IMR-90 (cell line): ENCODE data around the gene TXNDC9. TPM values are rescaled to one million over a fixed set of nuclear protein-coding genes. Genes with fewer than 3 reads are reported as not detected.
A peak's percentile ranks its signal among the peaks of the same experiment; 100 is the strongest.
"Not testable (repeated sequence)": the region's sequence is repeated elsewhere in the genome, so short reads cannot be mapped to it uniquely, and the experiment has no call there.

Experiments used
- ATAC-seq: fragments of 200-7000 bp; cut with Tn5 transposase; 2 replicates; pipeline ENCODE4 v1.9.1; 2020; ENCODE audit warnings: low read depth, mild to moderate bottlenecking, moderate library complexity
- BruUV-seq: library from RNA; stranded (reverse); fragments of 400-500 nt; replicated peaks from 2 replicates; lab custom pipeline; 2021; lab: Mats Ljungman, UMichigan
- CTCF ChIA-PET: fragments of 300-600 bp; formaldehyde crosslinking; extraction: SDS; loops from one replicate; lab custom pipeline; 2021; ENCODE audit warnings: antibody characterized with exemption; lab: Yijun Ruan, JAX
- POLR2A ChIA-PET: fragments of 300-600 bp; sonication (Branson Sonifier 250); formaldehyde crosslinking; loops from one replicate; lab custom pipeline; 2022; ENCODE audit warnings: antibody characterized with exemption; ENCODE audit not compliant: unreplicated experiment; lab: Charles Lee
- DNase-seq: peaks from one replicate; pipeline ENCODE4 v3.0.0; 2013
- H2AFZ ChIP-seq: replicated peaks from 2 replicates; pipeline ENCODE3; 2013; ENCODE audit warnings: low read length, mild to moderate bottlenecking; ENCODE audit not compliant: poor library complexity
- H2AK5ac ChIP-seq: 2 replicates; pipeline ENCODE4 v1.6.1; 2013; ENCODE audit warnings: low read depth, low read length, inconsistent platforms
- H2AK9ac ChIP-seq: replicated peaks from 2 replicates; pipeline ENCODE3; 2013; ENCODE audit warnings: mild to moderate bottlenecking, low read depth, low read length, moderate library complexity; ENCODE audit not compliant: poor library complexity
- H2BK120ac ChIP-seq: 2 replicates; pipeline ENCODE4 v1.6.1; 2013; ENCODE audit warnings: low read depth, low read length, inconsistent platforms
- H2BK15ac ChIP-seq: 3 replicates; pipeline ENCODE4 v1.6.1; 2013; ENCODE audit warnings: low read depth, low read length, inconsistent platforms
- H2BK20ac ChIP-seq: 2 replicates; pipeline ENCODE4 v1.6.1; 2013; ENCODE audit warnings: low read depth, mild to moderate bottlenecking, inconsistent platforms, low read length, moderate library complexity
- H2BK5ac ChIP-seq: 2 replicates; pipeline ENCODE4 v1.6.1; 2013; ENCODE audit warnings: mild to moderate bottlenecking, low read depth, low read length, inconsistent platforms; ENCODE audit not compliant: poor library complexity, severe bottlenecking
- H3K14ac ChIP-seq: replicated peaks from 2 replicates; pipeline ENCODE4 v1.6.1; 2013; ENCODE audit warnings: low read depth, low read length, inconsistent platforms
- H3K18ac ChIP-seq: 2 replicates; pipeline ENCODE4 v1.6.1; 2013; ENCODE audit warnings: low read depth, low read length, control low read depth
- H3K23ac ChIP-seq: 2 replicates; pipeline ENCODE4 v1.6.1; 2013; ENCODE audit warnings: low read depth, low read length, inconsistent platforms
- H3K27ac ChIP-seq: 2 replicates; pipeline ENCODE4 v1.5.1; 2013; ENCODE audit warnings: mild to moderate bottlenecking, control low read depth, low read length; ENCODE audit not compliant: insufficient read depth
- H3K27me3 ChIP-seq: 2 replicates; pipeline ENCODE4 v1.6.1; 2013; ENCODE audit warnings: low read length; ENCODE audit not compliant: control insufficient read depth, insufficient read depth
- H3K36me3 ChIP-seq: 2 replicates; pipeline ENCODE4 v1.6.1; 2013; ENCODE audit warnings: low read length, mixed read lengths; ENCODE audit not compliant: control insufficient read depth, insufficient read depth
- H3K4ac ChIP-seq: 2 replicates; pipeline ENCODE4 v1.6.1; 2013; ENCODE audit warnings: low read depth, low read length, inconsistent platforms
- H3K4me1 ChIP-seq: 2 replicates; pipeline ENCODE4 v1.6.1; 2013; ENCODE audit warnings: low read length, mixed read lengths; ENCODE audit not compliant: control insufficient read depth, insufficient read depth
- H3K4me2 ChIP-seq: 2 replicates; pipeline ENCODE4 v1.6.1; 2013; ENCODE audit warnings: low read depth, mild to moderate bottlenecking, control low read depth, low read length, moderate library complexity
- H3K4me3 ChIP-seq: 2 replicates; pipeline ENCODE4 v1.5.1; 2013; ENCODE audit warnings: low read depth, mild to moderate bottlenecking, control low read depth, low read length, moderate library complexity; ENCODE audit not compliant: insufficient read depth
- H3K56ac ChIP-seq: 2 replicates; pipeline ENCODE4 v1.6.1; 2013; ENCODE audit warnings: low read length, inconsistent platforms; ENCODE audit not compliant: insufficient read depth; ENCODE audit errors: extremely low read depth
- H3K79me1 ChIP-seq, 2 experiments: 2 replicates each; pipeline ENCODE4 v1.6.1; 2013; ENCODE audit warnings: low read length in 2 of 2, inconsistent platforms in 1 of 2, low read depth in 1 of 2
- H3K9ac ChIP-seq: 2 replicates; pipeline ENCODE4 v1.6.1; 2013; ENCODE audit warnings: low read depth, low read length, control low read depth
- H3K9me1 ChIP-seq: 2 replicates; pipeline ENCODE4 v1.6.1; 2013; ENCODE audit warnings: low read length, inconsistent platforms; ENCODE audit not compliant: insufficient read depth
- H3K9me3 ChIP-seq: 2 replicates; pipeline ENCODE4 v1.6.1; 2013; ENCODE audit warnings: low read length; ENCODE audit not compliant: control insufficient read depth, insufficient read depth
- H4K20me1 ChIP-seq: 2 replicates; pipeline ENCODE4 v1.6.1; 2013; ENCODE audit warnings: low read length, inconsistent platforms; ENCODE audit not compliant: insufficient read depth
- H4K5ac ChIP-seq: 2 replicates; pipeline ENCODE4 v1.6.1; 2013; ENCODE audit warnings: mild to moderate bottlenecking, low read depth, low read length, control low read depth
- H4K8ac ChIP-seq, 2 experiments: 2 replicates each; pipeline ENCODE4 v1.6.1; 2013; ENCODE audit warnings: low read depth in 2 of 2, low read length in 2 of 2, control low read depth in 1 of 2, inconsistent platforms in 1 of 2
- H4K91ac ChIP-seq: 2 replicates; pipeline ENCODE4 v1.6.1; 2013; ENCODE audit warnings: low read depth, low read length, inconsistent platforms; ENCODE audit not compliant: insufficient read depth
- WGBS, 2 experiments: methylation state at CpG; one replicate each; pipeline versions ENCODE4 v1.1.5 to v1.1.7; 2013; ENCODE audit warnings: missing lambda C conversion rate in 2 of 2; ENCODE audit not compliant: insufficient read length in 1 of 2; ENCODE audit errors: extremely low coverage in 2 of 2; 5-methylcytosine and 5-hydroxymethylcytosine counted together
- dilution Hi-C: fragments of 300-500 bp; cut with HindIII; formaldehyde crosslinking; loops from one replicate; pipeline ENCODE4 v1.14.3; 2018; ENCODE audit warnings: low sequenced_read_pairs; ENCODE audit not compliant: unreplicated experiment
- in situ Hi-C: fragments of 300-500 bp; cut with MboI; formaldehyde crosslinking; loops from 3 replicates; pipeline ENCODE4 v1.14.3; 2019; ENCODE audit warnings: low sequenced_read_pairs, inconsistent platforms, mixed read lengths
- intact Hi-C: fragments of 100-400 bp; cut with micrococcal nuclease; formaldehyde crosslinking; loops from 2 replicates; pipeline ENCODE4 v1.10.0; 2022
- polyA plus RNA-seq, 3 experiments: library from polyadenylated mRNA; depleted of rRNA; stranded (reverse); fragments of >200 nt; gene quantifications; 2 replicates each; pipeline ENCODE4 v1.2.3, GENCODE V29; 2012; ENCODE audit warnings: low replicate concordance in 1 of 3
- total RNA-seq: library from RNA; depleted of rRNA; stranded (reverse); fragments of >200 nt; gene quantifications from 2 replicates; pipeline ENCODE4 v1.2.3, GENCODE V29; 2012

TXNDC9 gene
- total and polyA plus RNA-seq, 2 of the 4 experiments (the other 2 are of a cell fraction) = 33.9 to 55.4 TPM

DNA sequence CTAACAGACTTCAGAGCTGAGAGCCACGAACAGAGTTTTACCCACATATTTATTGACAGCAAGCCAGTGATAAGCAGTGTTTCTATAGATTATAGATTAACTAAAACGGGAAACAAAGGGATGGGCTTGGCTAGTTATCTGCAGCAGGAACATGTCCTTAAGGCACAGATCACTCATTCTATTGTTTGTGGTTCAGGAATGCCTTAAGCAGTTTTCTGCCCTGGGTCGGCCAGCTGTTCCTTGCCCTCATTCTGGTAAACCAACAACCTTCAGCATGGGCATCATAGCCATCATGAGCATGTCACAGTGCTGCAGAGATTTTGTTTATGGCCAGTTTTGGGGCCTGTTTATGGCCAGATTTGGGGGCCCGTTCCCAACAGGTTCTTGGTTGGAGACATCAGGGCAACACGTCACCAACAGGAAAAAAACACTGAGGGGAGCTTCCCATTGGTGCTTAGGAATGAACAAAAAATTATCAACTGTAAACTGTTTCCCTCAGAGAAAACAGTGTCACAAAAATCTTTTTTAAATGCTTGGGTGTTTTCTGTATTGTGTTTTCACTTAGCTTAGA lies 57.9 kb downstream of the TXNDC9 start:
- H4K20me1 ChIP-seq, H3K4ac ChIP-seq, H3K9ac ChIP-seq, H3K14ac ChIP-seq, H4K91ac ChIP-seq, H3K23ac ChIP-seq, H4K8ac ChIP-seq, H2BK5ac ChIP-seq, H3K4me3 ChIP-seq, H3K4me1 ChIP-seq, H3K79me1 ChIP-seq, BruUV-seq, H3K18ac ChIP-seq, H2BK15ac ChIP-seq, H3K56ac ChIP-seq, H3K27me3 ChIP-seq, H2AK9ac ChIP-seq, H3K36me3 ChIP-seq, H4K5ac ChIP-seq, dilution Hi-C loops, intact Hi-C loops, in situ Hi-C loops, H2AK5ac ChIP-seq, DNase-seq, H3K9me3 ChIP-seq, POLR2A ChIA-PET, H2AFZ ChIP-seq, H2BK20ac ChIP-seq, H2BK120ac ChIP-seq, H3K9me1 ChIP-seq: not testable (repeated sequence)
- CTCF ChIA-PET = interaction anchor here (1.0 kb wide), 1 partner anchor 17 kb away, joined by 3 read pairs; no protein-coding TSS in a partner anchor
- no CpG with 5 or more reads among the region's 5 CpGs for WGBS, 2 experiments
- Histone ChIP-seq H3K27ac (peak overlapping the region; percentile 39; the same call in 1 of the 2 replicates), H3K4me2 (peak overlapping the region; percentile 51; the same call in 1 of the 2 replicates)
- ATAC-seq = peak; percentile 35
